Measurements from ENCODE around the gene CHRM1. TPM values are rescaled to one million over a fixed set of nuclear protein-coding genes. Genes with fewer than 3 reads are reported as not detected.

Gene CHRM1
- total RNA-seq, 1 experiment from 2014 or later, result 0.10 TPM

DNA sequence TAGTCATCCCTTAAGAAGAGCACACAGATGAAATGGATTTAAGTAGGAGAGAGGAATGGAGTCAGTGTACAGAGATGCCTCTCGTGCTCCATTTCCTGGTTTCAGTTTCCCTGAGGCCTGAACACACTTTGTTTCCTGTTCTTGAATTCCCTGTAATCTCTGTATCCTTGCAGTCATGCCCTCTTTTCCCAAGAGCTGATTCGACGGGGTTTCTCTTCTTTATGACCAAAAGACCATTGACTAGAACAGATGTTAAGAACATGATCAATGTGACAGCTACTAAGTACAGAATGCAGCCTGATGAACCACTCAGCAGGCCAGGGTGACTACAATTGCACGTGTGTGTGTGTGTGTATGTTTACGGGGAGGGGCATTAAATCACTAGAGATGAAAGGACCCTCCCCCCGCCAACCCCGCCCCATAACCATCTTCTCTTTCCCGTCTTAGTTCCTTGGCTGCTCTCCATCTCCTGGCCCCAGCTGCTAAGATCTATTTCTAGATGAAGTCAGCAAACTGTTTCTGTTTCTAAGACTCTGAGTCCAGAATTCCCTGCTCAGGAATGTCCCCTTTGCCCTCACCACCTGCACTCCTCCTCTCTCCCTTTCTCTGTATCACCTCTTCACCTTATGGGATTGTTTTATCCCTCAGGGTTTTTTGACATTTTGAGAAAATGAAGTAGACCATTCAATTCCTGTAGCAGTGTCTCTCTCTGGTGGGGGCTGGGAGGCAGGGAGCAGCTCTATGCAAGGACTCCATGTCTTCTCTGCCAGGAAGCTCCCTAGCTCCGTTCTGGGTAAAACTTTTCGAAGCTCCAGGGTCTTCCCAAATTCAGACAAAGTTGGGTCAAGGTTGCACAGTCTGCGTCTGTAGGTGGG lies 37.6 kb upstream of the CHRM1 start:
- H3K36me3 ChIP-seq (ENCODE audit: control insufficient read depth in 1 of 2, insufficient read depth in 2 of 2, low read length in 2 of 2), result no peaks in the 10 kb centered on the region
- no peak overlapping the region for H3K9ac ChIP-seq (ENCODE audit: low read length)
- no peaks in the 10 kb centered on the region for H3K27me3 ChIP-seq (ENCODE audit: insufficient read depth, low read length)
- CTCF ChIA-PET, result interaction anchor here (1.2 kb wide), 1 partner anchor 17 kb away, joined by 5 read pairs; no protein-coding TSS in a partner anchor
- no peak overlapping the region for H2AFZ ChIP-seq (ENCODE audit: low read depth, low read length, poor library complexity, severe bottlenecking)
- H3K4me2 ChIP-seq (ENCODE audit: low read length), result no peak overlapping the region
- H3K4me1 ChIP-seq (ENCODE audit: control insufficient read depth in 1 of 2, insufficient read depth in 2 of 2, low read length in 2 of 2), result no peaks in the 10 kb centered on the region
- no peaks in the 10 kb centered on the region for H3K9me3 ChIP-seq (ENCODE audit: control insufficient read depth in 1 of 2, insufficient read depth in 1 of 2, low read depth in 1 of 2, low read length in 2 of 2)
- BruUV-seq (replicated peaks), result no TSS peak
- RAD21 ChIA-PET (ENCODE audit: low non-redundant PET in 1 of 2, low total read pairs in 2 of 2, uncharacterized antibody in 2 of 2, unreplicated experiment in 2 of 2), result no interaction called here
- no peak for ATAC-seq
- H3K27ac ChIP-seq (ENCODE audit: low read depth, low read length), result no peak overlapping the region
- no peak overlapping the region for H3K4me3 ChIP-seq (replicated peaks in 1 of 2; ENCODE audit: low read depth in 1 of 2, low read length in 2 of 2)
- intact Hi-C loops (cut with micrococcal nuclease), result no loop called here
- H3K9me2 ChIP-seq (ENCODE audit: insufficient read depth), result no peaks in the 10 kb centered on the region
- POLR2A ChIA-PET, result no interaction called here
- DNase-seq (ENCODE audit: low read depth, low spot score), result no peak
- TF ChIP-seq, protein P1, sequence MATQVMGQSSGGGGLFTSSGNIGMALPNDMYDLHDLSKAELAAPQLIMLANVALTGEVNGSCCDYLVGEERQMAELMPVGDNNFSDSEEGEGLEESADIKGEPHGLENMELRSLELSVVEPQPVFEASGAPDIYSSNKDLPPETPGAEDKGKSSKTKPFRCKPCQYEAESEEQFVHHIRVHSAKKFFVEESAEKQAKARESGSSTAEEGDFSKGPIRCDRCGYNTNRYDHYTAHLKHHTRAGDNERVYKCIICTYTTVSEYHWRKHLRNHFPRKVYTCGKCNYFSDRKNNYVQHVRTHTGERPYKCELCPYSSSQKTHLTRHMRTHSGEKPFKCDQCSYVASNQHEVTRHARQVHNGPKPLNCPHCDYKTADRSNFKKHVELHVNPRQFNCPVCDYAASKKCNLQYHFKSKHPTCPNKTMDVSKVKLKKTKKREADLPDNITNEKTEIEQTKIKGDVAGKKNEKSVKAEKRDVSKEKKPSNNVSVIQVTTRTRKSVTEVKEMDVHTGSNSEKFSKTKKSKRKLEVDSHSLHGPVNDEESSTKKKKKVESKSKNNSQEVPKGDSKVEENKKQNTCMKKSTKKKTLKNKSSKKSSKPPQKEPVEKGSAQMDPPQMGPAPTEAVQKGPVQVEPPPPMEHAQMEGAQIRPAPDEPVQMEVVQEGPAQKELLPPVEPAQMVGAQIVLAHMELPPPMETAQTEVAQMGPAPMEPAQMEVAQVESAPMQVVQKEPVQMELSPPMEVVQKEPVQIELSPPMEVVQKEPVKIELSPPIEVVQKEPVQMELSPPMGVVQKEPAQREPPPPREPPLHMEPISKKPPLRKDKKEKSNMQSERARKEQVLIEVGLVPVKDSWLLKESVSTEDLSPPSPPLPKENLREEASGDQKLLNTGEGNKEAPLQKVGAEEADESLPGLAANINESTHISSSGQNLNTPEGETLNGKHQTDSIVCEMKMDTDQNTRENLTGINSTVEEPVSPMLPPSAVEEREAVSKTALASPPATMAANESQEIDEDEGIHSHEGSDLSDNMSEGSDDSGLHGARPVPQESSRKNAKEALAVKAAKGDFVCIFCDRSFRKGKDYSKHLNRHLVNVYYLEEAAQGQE (IDR thresholded peaks at IDR 0.05; ENCODE audit: low read depth), result no peak
- no peak for TF ChIP-seq SIN3A (IDR thresholded peaks at IDR 0.05; ENCODE audit: low read depth)
- no peak for TF ChIP-seq TCF7L2 (IDR thresholded peaks at IDR 0.05; ENCODE audit: borderline replicate concordance, extremely low read depth, insufficient read depth, insufficient read length)
- TF ChIP-seq POLR2AphosphoS5 (IDR thresholded peaks at IDR 0.05; ENCODE audit: low read depth, low read length), result no peak
- TF ChIP-seq, protein P2, sequence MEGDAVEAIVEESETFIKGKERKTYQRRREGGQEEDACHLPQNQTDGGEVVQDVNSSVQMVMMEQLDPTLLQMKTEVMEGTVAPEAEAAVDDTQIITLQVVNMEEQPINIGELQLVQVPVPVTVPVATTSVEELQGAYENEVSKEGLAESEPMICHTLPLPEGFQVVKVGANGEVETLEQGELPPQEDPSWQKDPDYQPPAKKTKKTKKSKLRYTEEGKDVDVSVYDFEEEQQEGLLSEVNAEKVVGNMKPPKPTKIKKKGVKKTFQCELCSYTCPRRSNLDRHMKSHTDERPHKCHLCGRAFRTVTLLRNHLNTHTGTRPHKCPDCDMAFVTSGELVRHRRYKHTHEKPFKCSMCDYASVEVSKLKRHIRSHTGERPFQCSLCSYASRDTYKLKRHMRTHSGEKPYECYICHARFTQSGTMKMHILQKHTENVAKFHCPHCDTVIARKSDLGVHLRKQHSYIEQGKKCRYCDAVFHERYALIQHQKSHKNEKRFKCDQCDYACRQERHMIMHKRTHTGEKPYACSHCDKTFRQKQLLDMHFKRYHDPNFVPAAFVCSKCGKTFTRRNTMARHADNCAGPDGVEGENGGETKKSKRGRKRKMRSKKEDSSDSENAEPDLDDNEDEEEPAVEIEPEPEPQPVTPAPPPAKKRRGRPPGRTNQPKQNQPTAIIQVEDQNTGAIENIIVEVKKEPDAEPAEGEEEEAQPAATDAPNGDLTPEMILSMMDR (IDR thresholded peaks at IDR 0.05 in 2 of 3, conservative IDR thresholded peaks at IDR 0.05 in 1 of 3; ENCODE audit: borderline replicate concordance in 1 of 3, insufficient read depth in 1 of 3, low read depth in 2 of 3, low read length in 2 of 3), result no peak
- no peak for TF ChIP-seq EGR1 (IDR thresholded peaks at IDR 0.05; ENCODE audit: low read depth)
- no peak for TF ChIP-seq SP1 (IDR thresholded peaks at IDR 0.05; ENCODE audit: low read depth)
- TF ChIP-seq, protein P3, sequence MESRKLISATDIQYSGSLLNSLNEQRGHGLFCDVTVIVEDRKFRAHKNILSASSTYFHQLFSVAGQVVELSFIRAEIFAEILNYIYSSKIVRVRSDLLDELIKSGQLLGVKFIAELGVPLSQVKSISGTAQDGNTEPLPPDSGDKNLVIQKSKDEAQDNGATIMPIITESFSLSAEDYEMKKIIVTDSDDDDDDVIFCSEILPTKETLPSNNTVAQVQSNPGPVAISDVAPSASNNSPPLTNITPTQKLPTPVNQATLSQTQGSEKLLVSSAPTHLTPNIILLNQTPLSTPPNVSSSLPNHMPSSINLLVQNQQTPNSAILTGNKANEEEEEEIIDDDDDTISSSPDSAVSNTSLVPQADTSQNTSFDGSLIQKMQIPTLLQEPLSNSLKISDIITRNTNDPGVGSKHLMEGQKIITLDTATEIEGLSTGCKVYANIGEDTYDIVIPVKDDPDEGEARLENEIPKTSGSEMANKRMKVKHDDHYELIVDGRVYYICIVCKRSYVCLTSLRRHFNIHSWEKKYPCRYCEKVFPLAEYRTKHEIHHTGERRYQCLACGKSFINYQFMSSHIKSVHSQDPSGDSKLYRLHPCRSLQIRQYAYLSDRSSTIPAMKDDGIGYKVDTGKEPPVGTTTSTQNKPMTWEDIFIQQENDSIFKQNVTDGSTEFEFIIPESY (IDR thresholded peaks at IDR 0.05; ENCODE audit: extremely low read depth, insufficient replicate concordance, low read length), result no peak
- no peak for TF ChIP-seq FOSL1 (IDR thresholded peaks at IDR 0.05; ENCODE audit: low read depth)
- TF ChIP-seq POLR2A (IDR thresholded peaks at IDR 0.05; ENCODE audit: borderline replicate concordance, extremely low read depth, insufficient read depth, insufficient read length), result no peak
- no peak for TF ChIP-seq ZFX (IDR thresholded peaks at IDR 0.05)
- TF ChIP-seq ZNF274 (IDR thresholded peaks at IDR 0.05; ENCODE audit: low read depth, low read length), result no peak
- TF ChIP-seq, protein P4, sequence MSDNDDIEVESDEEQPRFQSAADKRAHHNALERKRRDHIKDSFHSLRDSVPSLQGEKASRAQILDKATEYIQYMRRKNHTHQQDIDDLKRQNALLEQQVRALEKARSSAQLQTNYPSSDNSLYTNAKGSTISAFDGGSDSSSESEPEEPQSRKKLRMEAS (IDR thresholded peaks at IDR 0.05), result no peak
- no peak for TF ChIP-seq RAD21 (IDR thresholded peaks at IDR 0.05; ENCODE audit: low read depth)
- no peak for TF ChIP-seq CEBPB (IDR thresholded peaks at IDR 0.05; ENCODE audit: low read depth)
- TF ChIP-seq EZH2phosphoT487 (IDR thresholded peaks at IDR 0.05; ENCODE audit: borderline replicate concordance), result no peak
- no peak for TF ChIP-seq CBX3 (IDR thresholded peaks at IDR 0.05; ENCODE audit: low read depth)
- H3K79me2 ChIP-seq (ENCODE audit: insufficient read depth, low read length), result no peaks in the 10 kb centered on the region
- no peaks in the 10 kb centered on the region for H4K20me1 ChIP-seq (ENCODE audit: insufficient read depth)
